ENCODE data around the gene AFAP1.

Gene AFAP1

DNA sequence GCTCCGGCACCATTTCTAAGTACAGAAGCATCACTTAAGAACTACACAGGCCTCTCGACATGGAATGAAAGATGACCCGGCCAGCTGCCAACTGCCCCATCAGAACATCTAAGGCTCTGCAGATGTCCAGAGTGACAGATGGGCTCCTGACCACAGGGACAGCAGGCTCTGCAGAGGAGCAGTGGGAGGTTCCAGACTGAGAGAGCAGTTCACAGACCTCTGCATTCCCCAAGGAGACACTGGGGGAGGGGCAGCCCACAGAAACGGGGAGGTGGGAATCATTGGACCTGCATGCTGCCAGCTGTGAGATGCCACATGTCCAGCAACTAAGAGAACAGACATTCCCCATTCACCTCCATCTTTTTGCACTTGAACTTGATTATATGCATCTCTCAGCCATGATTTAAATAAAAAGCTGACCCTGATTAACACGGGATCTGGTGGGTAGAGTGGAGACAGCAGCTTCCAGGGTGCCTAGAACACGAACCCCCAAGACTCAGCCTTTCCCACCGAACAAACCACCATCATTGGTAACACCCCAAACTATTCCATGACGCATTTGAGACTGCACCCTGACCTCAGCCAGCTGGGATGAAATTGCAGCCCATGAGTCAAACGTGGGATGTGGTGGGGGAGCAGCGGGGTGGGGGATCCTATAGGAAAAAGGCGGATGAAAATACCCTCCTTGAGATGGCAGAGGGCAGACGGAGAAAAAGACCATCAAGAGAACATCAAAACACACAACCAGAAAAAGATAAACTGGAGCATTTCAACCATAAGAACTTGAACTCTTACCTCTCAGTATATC lies 47.2 kb downstream of the AFAP1 start:
- no peak for DNase-seq

DNA sequence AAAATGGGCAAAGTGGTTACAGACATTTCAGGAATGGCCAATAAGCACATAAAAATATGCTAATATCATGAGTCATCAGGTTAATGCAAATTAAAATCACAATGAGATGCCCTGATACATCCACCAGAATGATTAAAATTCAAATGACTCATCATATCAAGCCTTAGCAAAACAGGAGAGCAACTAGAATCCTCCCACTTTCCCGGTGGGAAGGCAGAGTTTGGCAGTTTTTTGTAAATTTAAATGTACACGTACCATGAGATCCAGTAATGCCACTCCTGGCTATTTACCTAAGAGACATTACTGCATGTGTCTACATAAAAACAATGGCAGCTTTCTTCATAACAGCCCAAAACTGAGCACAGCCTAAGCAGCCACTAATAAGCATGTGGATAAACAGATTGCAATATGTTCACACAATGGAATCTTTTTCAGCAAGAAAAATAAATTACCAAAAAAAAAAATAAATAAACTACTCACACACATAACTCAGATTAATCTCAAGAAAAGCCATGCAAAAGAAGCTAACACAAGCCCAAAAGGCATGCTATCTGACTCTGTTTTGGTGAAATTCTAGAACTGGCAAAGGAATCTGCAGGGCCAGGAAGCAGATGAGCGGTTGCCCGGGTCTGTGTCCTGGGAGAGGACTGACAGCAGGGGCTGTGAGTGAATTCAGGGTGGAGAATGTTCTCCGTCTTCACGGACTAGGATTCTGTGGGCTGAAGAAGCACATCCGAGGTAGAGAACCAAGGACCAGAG lies 48.8 kb downstream of the AFAP1 start:
- no peak for DNase-seq

DNA sequence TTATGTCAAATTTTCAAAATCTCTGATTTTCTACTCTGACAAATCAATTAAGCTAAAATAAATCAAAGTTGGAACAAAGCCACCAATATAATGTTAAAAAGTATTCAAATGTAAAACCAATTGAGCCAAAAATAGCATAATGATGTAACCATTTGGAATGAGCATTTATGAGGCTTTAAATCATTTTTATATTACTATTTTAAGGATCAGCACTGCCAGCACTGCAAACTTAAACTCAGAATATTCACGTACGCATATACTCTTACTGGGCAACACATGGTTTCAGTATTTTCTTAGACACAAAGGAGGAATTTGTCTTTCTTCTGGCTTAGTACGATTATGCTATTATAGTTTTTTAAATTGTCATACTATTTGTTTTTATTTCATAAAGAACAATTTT lies 52.2 kb downstream of the AFAP1 start:
- no peak for DNase-seq

DNA sequence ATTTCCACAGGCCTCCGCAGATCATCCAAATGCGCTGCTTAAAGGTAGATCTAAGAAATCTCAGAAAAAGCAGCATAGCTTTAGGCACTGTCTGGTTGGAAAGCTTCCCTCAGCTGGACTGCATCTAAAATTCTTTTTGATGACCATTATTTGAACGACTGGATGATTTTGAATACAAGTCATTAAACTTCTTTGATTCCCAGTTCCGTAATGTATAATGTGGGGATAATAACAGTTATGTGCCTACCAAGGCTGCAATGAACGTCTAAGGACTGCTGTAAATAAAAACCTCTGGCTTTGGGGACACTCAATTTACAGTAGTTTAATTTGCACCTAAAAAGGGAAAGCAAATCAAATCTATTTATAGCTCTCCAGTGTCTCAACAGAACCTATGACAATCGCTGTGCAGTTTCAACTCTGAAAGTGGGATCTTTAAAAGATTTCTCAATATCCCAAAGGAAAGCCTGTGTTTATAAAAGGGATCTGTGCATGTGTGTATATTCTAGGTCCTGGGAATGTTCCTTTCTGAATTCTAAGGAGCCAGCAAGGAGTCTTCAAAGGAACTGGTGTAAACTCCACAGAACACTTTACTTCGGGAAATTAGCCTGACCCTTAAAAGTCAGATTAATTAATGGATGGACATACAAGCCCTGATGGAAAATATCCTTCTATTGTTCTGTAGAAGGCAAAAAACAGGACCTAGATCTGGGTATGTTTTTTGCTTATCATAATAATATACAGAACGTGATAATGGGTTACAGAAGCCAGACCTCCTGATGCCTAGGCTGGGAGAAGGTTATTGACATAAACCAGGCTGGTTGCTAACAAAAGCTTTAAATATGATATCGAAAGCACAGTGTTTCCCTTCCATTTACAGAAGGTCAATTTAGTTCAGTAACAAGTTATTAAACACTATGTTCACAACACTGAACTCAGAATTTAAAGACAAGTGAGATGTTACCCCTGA lies 53.4 kb downstream of the AFAP1 start:
- DNase-seq, result no peak

DNA sequence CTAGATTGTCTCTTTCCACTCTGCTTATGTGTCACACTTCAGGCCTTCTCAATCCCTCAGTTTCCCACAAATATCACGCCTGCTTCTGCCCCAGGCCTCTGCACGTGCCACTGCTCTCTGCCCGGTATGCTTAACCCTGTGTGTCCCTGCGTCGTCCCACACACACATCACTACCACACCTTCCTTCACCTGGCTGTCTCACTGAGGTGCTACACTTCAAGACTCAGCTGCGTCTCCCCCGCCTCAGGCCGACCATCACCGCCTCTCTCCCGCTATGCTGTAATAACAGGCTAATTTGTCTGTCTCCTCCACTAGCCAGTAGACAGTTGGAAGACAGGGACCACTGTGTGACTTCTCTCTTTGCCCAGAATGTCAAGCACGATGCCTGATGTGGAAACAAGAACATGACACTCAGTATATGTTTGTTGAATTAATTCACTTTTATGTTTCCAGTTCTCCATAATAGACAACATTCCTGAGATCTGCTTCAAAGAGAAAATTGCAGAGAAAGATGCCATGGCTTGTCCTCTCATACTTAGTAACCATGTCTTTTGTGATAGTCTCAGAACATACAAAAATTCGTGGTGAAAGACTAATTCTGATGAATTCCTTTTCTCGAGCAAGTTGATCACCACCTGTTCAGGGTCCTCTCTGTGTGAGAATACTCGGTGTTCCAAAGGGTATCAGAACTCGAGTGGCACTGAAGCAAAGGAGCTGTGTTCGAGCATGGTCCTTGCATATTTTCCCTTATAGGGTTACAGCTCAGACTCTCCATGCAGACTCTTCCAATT lies 54.2 kb downstream of the AFAP1 start:
- DNase-seq, result no peak

DNA sequence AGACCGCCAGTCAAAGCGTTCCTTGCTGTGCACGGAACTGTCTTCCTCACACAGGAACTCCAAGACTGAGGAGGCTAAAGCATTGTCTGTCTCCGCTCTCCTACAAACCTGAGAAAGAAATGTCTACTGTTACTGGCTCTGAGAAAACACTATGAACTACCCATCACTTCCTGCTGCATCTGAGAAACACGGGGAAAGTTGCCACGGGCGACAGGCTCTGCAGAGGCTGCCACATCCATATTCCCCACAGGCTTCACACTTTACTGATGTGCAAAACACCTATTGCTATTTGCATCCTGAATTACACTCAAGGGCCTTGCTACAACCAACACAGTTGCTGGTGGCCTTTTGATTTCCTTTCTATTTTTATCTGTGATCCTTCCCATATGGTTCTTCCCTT lies 59.0 kb downstream of the AFAP1 start:
- no peak for DNase-seq

DNA sequence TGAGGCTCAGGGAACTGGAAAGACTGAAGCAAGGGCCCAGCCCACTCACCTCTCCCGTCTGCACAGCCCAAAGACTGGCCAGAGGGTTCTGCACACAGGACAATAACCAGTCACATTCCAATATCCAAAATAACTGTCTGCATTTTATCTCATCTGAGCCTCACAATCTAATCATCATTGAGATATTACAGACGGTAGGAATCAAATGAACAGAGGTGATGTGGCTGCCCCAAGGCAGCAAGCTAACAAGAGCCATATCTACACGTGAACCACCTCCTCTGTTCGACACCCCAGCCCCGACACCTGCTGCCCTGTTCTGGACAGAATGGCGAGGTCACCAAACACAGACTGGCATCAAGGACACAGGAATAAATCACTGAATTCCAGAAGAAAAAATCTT lies 60.5 kb downstream of the AFAP1 start:
- no peak for DNase-seq

DNA sequence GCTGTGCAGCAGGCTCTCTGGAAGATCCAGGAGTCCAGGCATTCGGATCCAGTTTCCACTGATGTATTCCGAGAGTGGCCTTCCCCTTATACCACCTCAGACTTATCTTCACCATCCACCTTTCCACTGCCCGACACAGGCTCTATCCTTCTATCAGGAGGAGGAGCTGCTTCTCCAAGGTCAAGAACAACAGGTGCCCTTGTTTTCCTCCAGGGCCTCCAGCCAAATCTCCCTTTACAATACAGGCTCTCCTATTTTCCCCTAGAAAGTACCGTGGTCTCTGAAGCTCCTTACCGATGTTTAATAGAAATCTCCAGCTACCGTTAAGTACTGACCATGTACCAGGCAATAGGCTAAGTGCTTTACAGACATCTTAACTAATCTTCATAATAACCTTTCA lies 61.3 kb downstream of the AFAP1 start:
- no peak for DNase-seq

DNA sequence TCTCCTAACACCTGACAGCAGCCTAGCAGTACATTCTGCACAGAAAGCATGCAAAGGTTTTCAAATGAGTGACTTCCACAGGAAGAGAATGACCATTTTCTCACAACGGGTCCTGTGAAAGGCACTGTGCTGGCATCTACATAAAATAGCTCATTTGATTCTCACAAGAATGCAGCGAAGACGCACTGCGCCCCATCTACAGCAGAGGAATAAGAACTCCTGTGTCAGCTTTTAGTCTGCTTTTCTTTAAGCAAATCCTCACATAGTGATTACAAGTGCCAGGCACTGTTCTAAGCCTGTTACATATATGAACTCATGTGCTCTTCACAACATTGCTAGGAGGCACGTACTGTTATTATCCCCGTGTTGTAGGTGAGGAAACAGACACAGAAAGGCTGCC lies 62.5 kb downstream of the AFAP1 start:
- no peak for DNase-seq

DNA sequence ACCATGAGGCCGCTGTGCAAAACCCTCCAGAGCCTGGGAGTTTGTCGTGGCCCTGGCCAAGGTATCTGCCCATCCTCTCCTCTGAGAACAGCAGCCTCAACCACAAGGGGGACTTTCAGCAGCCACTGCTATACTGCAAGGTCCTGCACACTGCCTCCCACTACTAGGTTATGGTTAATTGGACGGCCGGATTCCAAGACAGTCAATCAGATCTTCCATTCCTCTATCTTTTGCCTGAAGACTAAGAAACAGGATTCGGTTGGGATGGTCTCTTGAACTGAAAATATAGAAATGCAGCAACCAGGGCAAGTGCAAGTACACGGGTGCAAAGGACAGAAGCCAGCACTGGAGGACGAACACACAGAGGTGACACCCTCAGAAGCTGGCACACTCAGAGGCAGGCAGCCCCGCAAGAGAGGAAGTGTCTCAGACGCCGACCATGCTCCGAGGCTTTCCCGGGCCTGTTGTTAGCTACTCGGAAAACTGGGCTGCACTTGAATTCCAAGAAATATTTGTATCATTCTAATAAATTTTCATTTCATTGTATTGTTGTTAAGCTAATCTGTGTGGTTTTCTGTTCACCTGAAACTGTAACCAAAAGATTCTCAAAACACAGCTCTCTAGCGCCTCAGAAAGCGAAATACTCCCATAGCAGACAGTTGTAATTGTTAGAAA lies 63.3 kb downstream of the AFAP1 start:
- peak; percentile 45 to 46 for DNase-seq

DNA sequence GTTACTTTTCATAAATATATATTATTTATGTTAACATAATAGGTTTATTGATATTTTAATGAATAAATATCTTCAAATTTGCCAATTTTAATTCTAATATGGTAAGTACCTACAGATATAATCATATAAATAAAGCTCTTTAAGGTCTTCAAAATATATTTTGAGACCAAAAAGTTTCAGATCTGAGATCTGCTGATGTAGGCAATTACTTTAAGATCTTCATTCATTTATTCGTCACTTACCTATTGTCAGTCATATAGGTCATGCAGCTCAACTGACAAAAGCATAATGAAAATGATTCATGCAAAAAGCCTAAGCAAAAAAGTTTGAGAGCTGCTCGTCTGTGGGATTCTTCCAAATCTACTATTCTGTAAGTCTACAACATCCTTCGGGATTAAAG lies 64.8 kb downstream of the AFAP1 start:
- DNase-seq, result no peak

DNA sequence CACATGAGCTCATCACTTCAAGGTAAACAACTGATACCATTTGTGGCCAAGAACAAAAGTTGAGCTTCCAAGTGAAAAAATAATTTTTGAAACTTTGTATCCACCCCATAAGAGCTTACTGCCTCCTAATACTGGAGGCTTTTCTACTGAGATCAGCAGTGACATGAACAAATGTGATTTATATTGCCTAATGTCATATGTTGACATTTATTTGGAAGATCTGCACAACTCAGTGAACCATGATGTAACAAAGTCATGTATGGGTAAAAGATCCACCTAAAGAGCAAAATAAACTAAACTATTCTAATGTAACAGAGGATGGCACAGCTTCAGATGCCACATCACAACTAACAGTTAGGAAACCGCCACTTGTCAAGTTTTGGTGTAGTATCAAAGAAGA lies 65.8 kb downstream of the AFAP1 start:
- no peak for DNase-seq

DNA sequence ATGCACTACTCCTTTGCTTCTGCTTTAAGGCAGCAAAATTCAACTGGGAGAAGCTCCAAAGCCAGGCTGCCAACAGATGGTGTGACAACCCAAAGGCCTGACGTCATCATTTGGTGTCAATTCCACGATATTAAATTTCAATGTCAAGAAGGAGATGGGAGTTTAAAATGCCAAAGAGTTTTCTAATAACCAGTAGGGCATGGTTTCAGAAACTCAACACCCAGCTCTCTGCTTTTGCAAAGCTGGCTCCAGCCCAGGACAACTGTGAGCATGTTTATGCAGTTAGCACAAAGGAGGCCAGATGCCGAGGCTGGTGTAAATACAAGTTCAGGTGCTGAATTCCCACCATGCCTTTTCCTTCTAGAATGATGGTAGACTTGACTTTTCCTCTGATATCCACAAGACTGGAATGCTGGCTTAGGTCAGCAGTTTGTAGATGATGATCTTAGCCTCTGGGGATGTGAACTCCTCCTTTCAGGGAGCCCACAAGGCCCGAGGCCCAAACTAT lies 67.3 kb downstream of the AFAP1 start:
- DNase-seq, result no peak

DNA sequence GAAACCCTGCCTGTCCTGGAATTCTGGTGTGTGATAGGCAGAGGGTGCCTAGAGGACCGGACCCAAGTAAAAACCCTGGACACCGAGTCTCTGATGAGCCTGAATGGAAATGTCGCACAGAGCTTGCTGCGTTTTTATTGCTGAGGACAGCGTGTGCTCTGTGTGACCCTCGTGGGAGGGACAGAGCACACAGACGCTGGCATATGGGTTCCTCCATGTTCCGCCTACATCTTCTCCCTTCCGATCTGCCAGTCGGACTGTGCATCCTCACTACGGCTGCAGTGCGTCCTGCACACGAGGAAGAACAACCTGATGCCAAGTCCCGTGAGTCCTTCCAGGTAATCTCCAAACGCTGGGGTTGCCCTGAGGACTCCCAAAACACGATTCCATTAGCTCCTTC lies 68.3 kb downstream of the AFAP1 start:
- no peak for DNase-seq

DNA sequence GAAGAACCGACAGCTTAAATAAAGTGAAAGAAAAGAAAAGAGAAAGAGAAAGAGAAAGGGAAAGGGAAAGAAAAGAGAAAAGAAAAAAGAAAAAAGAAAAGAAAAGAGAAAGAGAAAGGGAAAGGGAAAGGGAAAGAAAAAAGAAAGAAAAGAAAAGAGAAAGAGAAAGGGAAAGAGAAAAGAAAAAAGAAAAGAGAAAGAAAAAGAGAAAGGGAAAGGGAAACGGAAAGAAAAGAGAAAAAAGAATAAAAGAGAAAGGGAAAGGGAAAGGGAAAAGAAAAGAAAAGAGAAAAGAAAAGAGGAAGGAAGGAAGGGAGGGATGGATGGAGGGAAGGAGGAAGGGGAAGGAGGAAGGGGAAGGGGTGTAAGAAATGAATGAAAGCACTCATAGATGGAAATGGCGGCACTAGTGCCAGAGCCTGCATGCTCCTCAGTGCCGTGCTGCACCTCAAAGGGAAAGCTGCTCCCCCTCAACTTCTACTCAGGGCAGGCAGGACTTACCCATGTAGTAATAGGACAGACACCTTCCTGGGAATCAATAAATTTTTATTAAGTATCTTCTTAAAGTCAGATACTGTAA lies 70.7 kb downstream of the AFAP1 start:
- no peak for DNase-seq

DNA sequence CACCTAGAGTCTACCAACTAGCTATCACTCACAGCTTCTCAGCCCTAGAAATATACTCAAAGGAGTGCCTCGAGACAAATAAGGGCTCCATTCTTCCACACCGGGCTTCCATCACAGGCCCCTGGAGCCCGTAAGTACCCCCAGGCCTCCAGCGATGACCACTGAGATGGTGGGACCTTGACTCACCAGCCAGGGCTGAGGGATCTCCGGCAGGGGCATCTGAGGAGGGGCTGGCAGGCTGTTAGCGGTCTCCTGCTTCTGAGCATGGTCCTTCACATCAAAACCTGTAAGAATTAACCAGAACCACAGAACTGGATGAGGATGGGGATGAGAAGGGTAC lies 71.3 kb downstream of the AFAP1 start:
- DNase-seq, result no peak

DNA sequence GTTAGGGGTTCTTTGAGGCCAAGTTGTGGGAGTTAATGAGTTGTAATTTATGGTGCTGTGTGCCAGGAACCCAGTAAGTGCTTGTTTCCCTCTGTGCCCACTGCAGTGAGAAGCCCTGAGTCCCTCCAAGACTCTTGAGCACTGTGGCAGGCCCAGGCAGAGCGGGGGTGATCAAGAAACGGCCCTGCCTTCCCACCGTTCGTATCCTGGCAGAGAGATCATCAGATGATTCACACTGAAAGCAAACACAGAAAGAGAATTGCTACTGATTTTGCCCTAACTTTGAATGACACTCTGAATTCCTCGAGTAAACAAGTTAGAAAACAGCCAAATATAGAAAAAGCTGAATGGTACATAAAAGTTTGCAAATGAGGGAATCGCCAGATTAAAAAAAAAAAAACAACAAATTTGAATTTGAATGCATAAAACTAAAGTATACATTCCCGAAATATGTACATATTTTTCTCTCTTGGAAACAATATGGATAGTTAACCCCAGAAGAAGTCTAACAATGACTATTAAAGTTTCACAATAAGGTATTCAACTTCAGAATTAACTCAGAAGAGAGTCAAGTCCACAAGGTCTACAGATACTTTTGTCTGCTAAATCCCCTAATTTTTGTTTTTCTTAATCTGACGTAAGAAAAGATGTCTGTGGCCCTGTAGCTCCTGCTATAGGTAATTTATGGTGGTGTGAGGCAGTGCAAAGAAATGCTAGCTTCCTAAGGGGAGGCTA lies 71.8 kb downstream of the AFAP1 start:
- peak in 1 of 2 donors; percentile 25 for DNase-seq

DNA sequence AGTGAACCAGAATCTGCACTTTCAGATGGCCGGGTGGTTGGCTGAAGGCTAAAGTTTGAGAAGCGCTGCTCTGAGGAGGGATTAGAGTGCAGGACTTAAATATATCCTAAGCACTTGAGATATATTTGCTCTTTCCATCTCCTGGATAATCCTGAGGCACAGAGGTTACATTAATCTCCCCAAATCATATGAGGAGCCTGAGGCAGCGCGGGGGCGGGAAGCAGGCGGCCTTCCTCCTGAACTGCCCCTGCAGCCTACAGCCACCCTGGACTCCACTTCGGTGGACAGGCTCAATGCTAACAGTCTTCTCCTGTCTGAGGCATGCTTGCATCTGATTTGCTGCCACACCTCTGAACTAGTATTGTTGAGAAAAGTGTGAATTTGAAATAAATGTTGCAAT lies 72.5 kb downstream of the AFAP1 start:
- DNase-seq, result no peak

DNA sequence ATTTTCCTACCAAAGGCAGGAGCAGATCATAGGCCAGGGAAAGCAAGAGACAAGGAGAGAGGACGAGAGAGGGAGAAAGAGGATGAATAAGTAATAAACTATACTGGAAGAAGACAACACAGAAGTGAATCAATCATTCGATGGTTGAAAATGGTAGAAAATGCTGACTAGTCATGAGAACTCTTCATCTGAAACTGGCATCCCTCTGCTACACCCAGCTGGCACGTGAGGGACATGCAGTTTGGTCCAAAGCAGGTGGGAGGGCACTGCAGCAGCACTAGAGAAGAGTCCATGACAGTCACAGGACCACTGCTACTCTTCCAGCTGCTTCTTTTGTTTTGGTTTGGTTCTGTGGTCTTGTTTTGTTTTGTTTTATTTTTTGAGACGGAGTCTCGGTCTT lies 74.1 kb downstream of the AFAP1 start:
- no peak for DNase-seq

DNA sequence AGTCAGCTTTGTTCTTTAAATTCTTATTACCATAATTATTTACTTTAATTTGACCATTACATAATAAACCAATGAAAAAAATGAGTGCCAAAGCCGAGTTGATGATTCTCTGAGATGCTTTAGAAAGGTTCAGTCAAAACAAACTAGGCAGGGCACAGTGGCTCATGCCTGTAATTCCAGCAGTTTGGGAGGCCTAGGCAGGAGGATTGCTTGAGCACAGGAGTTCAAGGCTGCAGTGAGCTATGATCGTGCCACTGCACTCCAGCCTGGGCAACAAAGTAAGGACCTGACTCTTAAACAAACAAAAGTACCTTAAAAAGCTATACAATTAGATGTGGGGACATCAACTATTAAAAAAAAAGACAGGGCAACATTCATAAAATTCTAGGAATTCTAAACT lies 75.0 kb downstream of the AFAP1 start:
- DNase-seq, result no peak
